HEK293T (cell line): ENCODE measurements around the gene TRAM2.

Experiments used
- CTCF ChIA-PET: fragments of 350-600 bp; formaldehyde crosslinking; extraction: SDS; loops from one replicate; lab custom pipeline; 2021; ENCODE audit warnings: antibody characterized with exemption, inconsistent platforms; lab: Yijun Ruan, JAX
- POLR2A ChIA-PET: fragments of 350-600 bp; formaldehyde crosslinking; extraction: SDS; loops from one replicate; lab custom pipeline; 2020; ENCODE audit warnings: antibody characterized with exemption, inconsistent platforms; lab: Yijun Ruan, JAX
- DNase-seq: peaks from one replicate; pipeline ENCODE4 v3.0.0; 2012; ENCODE audit warnings: mixed read lengths; ENCODE audit errors: extremely low spot score
- ARNT ChIP-seq: fragments of 450-650 bp; IDR thresholded peaks from 2 replicates; pipeline ENCODE4 v1.6.1; 2017; ENCODE audit warnings: mild to moderate bottlenecking
- BHLHE40 ChIP-seq: fragments of 450-650 bp; IDR thresholded peaks from 2 replicates; pipeline ENCODE4 v1.6.1; 2016; ENCODE audit warnings: mild to moderate bottlenecking, moderate library complexity, borderline replicate concordance
- CTBP1 ChIP-seq: fragments of 450-650 bp; IDR thresholded peaks from 2 replicates; pipeline ENCODE4 v1.6.1; 2016; ENCODE audit warnings: borderline replicate concordance
- ELF4 ChIP-seq: fragments of 450-650 bp; IDR thresholded peaks from 2 replicates; pipeline ENCODE4 v1.6.1; 2017; ENCODE audit warnings: antibody characterized with exemption
- FOXA1 ChIP-seq: fragments of 450-650 bp; IDR thresholded peaks from 2 replicates; pipeline ENCODE4 v1.6.1; 2016; ENCODE audit warnings: mild to moderate bottlenecking
- FOXK2 ChIP-seq: fragments of 450-650 bp; IDR thresholded peaks from 2 replicates; pipeline ENCODE4 v1.6.1; 2016; ENCODE audit warnings: mild to moderate bottlenecking
- FOXM1 ChIP-seq: fragments of 450-650 bp; IDR thresholded peaks from 2 replicates; pipeline ENCODE4 v1.6.1; 2017; ENCODE audit warnings: mild to moderate bottlenecking, borderline replicate concordance
- HDGF ChIP-seq: fragments of 450-650 bp; IDR thresholded peaks from 2 replicates; pipeline ENCODE4 v1.6.1; 2017; ENCODE audit warnings: antibody characterized with exemption, borderline replicate concordance
- L3MBTL2 ChIP-seq: fragments of 450-650 bp; conservative IDR thresholded peaks from 2 replicates; pipeline ENCODE4 v1.6.1; 2016; ENCODE audit warnings: mild to moderate bottlenecking
- LEF1 ChIP-seq: fragments of 450-650 bp; IDR thresholded peaks from 2 replicates; pipeline ENCODE4 v1.6.1; 2017; ENCODE audit warnings: mild to moderate bottlenecking, borderline replicate concordance
- NFRKB ChIP-seq: fragments of 450-650 bp; IDR thresholded peaks from 2 replicates; pipeline ENCODE4 v1.6.1; 2016; ENCODE audit warnings: mild to moderate bottlenecking, moderate library complexity
- SP1 ChIP-seq: fragments of 450-650 bp; IDR thresholded peaks from 2 replicates; pipeline ENCODE4 v1.6.1; 2017
- SUZ12 ChIP-seq: fragments of 450-650 bp; IDR thresholded peaks from 2 replicates; pipeline ENCODE4 v1.6.1; 2016; ENCODE audit warnings: mild to moderate bottlenecking
- TARDBP ChIP-seq: fragments of 450-650 bp; IDR thresholded peaks from 2 replicates; pipeline ENCODE4 v1.6.1; 2016
- ZNF384 ChIP-seq: fragments of 450-650 bp; IDR thresholded peaks from 2 replicates; pipeline ENCODE4 v1.6.1; 2016
- TF ChIP-seq, protein P1 (sequence below): fragments of 450-650 bp; IDR thresholded peaks from 2 replicates; pipeline ENCODE4 v1.6.1; 2016

Gene TRAM2

DNA sequence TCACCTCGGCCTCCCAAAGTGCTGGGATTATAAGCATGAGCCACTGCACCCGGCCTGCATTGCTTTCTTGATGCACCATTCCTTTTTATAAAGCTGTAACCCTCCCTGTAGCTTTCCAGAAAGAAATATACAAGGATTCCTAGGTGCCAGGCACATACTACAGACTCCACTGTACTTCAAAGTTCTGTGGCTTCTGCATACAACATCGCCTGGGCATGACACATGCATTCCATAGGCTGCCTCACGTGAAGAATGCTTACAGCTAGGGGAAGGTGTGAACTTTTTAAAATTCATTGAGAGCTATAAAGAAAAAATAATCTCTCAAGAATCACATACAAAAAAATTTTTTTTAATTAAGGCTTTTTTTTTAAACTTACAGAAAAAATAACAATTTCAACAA lies 50.2 kb downstream of the TRAM2 start:
- DNase-seq = no peak
- ChIA-PET POLR2A (no interaction called here), CTCF (no interaction called here)
- no peak for TF ChIP-seq BHLHE40
- TF ChIP-seq CTBP1 = no peak
- TF ChIP-seq FOXM1 = no peak
- no peak for TF ChIP-seq SUZ12

GRCh38 chr6:52524918-52525317 lies 51.9 kb downstream of the TRAM2 start:
- no peak for TF ChIP-seq SP1
- TF ChIP-seq HDGF = no peak
- no peak for TF ChIP-seq SUZ12
- no peak for TF ChIP-seq ARNT
- no peak for TF ChIP-seq FOXK2
- TF ChIP-seq, protein P1, sequence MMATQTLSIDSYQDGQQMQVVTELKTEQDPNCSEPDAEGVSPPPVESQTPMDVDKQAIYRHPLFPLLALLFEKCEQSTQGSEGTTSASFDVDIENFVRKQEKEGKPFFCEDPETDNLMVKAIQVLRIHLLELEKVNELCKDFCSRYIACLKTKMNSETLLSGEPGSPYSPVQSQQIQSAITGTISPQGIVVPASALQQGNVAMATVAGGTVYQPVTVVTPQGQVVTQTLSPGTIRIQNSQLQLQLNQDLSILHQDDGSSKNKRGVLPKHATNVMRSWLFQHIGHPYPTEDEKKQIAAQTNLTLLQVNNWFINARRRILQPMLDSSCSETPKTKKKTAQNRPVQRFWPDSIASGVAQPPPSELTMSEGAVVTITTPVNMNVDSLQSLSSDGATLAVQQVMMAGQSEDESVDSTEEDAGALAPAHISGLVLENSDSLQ = no peak
- TF ChIP-seq NFRKB = no peak
- TF ChIP-seq ELF4 = no peak
- TF ChIP-seq L3MBTL2 = no peak
- no peak for TF ChIP-seq TARDBP
- TF ChIP-seq ZNF384 = no peak
- no peak for TF ChIP-seq FOXM1
- TF ChIP-seq LEF1 = no peak
- no peak for TF ChIP-seq FOXA1
- TF ChIP-seq BHLHE40 = no peak
- no peak for TF ChIP-seq CTBP1
- DNase-seq = no peak
- POLR2A ChIA-PET = no interaction called here
- CTCF ChIA-PET = no interaction called here

GRCh38 chr6:52523378-52524142 lies 53.3 kb downstream of the TRAM2 start:
- TF ChIP-seq SUZ12 (no peak), LEF1 (no peak), L3MBTL2 (no peak), SP1 (no peak), NFRKB (no peak), FOXK2 (no peak), ZNF384 (no peak), CTBP1 (no peak), FOXA1 (no peak), FOXM1 (no peak), ELF4 (no peak), ARNT (no peak), TARDBP (no peak), HDGF (no peak), BHLHE40 (no peak)
- TF ChIP-seq, protein P1 = no peak
- CTCF ChIA-PET = no interaction called here

GRCh38 chr6:52522655-52523054 lies 54.2 kb downstream of the TRAM2 start:
- TF ChIP-seq ARNT (no peak), FOXM1 (no peak), LEF1 (no peak), TARDBP (no peak), CTBP1 (no peak), BHLHE40 (no peak), SP1 (no peak), FOXK2 (no peak), L3MBTL2 (no peak), ELF4 (no peak), SUZ12 (no peak), HDGF (no peak)
- TF ChIP-seq, protein P1 = no peak
- DNase-seq = no peak
- ChIA-PET POLR2A (interaction anchor here (1.0 kb wide), 1 partner anchor 103 kb away, joined by 3 read pairs; no protein-coding TSS in a partner anchor), CTCF (no interaction called here)

More at GRCh38 chr6:52523378-52524142, 53.3 kb downstream of the TRAM2 start:
- no peak for DNase-seq
- POLR2A ChIA-PET = interaction anchor here (0.8 to 1.0 kb wide), 2 partner anchors 53 to 104 kb away, joined by 3 to 4 read pairs; partner anchors contain the start of gene TRAM2

GRCh38 chr6:52522151-52522626 lies 54.7 kb downstream of the TRAM2 start:
- TF ChIP-seq, protein P1 = no peak
- TF ChIP-seq LEF1 = no peak
- DNase-seq = no peak
- ChIA-PET CTCF (no interaction called here), POLR2A (no interaction called here)

- no peak for TF ChIP-seq NFRKB
- no peak for DNase-seq
- ChIA-PET POLR2A (no interaction called here), CTCF (no interaction called here)
Measured at GRCh38 chr6:52519618-52520017, 57.2 kb downstream of the TRAM2 start.
